Medulla oblongata (tissue), 1 donor: ENCODE data around the gene AIP.
A peak's percentile ranks its signal among the peaks of the same experiment; 100 is the strongest.

Experiments
- DNase-seq: peaks from one replicate; pipeline ENCODE4 v3.0.0-alpha.2; 2015; ENCODE audit errors: extremely low spot score

The AIP gene

DNA sequence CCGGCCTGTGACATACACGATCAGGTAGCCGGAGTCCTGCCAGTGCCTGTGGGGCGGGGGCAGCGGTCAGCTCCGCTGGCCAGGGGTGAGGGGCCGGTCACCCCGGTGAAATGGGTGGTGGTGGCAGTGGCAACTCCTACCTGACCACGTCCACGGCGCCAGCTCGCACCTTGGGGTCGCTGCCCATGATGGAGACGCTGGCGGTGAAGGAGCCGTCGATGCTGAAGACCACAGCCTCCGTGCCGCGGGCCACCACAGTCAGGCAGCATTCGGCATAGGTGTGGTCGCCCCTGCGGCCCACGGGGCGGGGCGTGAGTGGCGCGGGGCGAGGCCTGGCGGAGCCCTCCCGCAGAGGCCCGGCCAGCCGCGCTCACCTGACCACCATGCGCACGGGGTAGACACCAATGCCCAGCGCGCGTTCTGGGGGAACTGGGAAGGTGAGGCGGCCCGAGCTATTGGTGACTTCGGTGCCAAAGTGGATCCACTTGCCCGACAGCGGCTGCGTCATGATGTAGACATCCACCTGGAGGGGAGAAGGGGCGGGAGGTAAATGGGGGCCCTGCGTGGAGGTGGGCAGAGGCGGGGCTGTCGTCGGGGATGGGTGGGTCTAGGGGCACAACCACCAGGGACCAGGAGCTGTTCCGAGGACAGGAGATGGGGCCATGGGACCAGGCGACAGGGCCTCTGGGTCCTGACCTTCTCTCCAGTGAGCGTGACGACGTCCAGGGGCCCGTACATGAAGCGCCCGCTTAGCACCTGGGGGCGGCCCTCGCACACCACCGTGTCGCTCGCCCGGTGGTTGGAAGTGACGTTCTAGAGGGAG, 10.9 kb downstream of the AIP start:
- no peak for DNase-seq

DNA sequence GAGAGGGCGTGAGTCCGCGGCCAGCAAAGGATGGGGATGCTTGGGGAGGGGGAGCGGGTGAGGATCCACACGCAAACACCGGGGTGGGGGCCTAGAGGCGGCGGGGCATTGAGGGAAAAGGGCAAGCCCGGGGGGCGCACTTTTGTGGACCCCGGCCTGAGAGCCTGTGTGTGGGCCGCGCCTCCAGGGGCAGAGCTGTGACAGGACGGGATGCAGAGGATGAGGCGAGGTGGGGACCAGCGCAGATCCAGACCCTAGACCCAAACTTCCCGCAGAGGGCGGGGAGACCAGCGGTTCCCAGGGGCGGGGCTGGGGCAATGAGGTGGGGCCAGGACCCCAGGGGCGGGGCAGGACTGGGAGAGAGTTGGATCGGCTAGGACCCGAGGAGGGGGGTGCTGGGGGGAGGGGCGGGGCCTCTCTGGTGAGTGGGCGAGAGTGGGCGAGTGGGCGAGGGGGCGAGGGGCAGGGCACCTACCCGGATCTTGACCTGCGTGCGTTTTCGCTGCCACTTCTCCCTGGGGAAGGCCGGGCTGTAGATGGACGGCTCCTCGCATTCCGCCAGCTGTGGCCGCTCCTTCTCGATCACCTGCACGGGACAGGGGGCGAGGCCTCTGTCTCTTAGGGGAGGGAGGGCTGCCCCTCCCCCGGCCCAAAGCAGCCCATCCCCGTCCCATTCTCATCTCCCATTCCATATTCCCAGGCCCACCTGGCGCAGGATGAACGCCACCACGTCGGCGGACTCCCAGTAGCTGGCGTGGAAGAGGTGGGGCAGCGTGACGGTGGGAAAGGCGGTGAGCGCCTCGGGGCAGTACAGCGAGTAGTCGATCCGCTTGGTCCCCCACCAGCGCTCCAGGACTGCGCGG, 11.8 kb downstream of the AIP start:
- no peak for DNase-seq

DNA sequence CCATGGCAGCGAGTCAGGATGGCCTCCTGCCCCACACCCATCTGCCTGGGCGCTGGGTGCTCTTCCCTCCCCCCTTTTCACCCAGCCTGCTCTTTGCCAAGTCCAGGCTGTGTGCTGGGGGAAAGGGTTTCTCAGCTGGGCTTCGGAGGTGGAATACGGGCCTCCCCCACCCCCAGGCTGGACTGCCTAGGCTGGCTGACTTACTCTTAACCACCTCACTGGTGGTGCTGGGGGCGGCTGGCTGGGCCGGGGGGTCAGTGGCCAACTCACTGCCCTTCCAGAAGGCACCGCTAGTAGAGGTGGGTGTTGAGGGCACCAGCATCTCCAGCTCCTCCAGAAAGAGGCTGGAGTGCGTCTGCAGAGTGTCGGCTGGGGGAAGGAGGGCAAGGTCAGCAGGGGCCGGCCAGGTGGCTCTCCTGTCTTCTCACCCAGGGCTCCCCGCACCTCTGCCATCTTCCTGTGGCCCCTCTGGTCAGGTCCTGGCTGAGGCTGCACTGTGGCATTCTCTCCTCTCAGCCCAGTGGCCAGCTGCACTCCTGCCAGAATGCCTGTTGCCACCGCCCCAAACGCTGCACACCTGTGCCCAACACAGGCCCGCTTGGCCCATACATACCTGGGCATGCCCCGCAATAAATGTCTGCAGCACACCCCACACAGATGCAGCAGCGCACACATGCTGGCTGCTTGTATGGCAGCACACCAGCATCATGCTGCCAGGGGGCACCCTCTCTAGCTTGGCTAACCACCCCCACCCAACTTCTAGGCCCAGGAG, 12.6 kb downstream of the AIP start:
- DNase-seq = no peak

DNA sequence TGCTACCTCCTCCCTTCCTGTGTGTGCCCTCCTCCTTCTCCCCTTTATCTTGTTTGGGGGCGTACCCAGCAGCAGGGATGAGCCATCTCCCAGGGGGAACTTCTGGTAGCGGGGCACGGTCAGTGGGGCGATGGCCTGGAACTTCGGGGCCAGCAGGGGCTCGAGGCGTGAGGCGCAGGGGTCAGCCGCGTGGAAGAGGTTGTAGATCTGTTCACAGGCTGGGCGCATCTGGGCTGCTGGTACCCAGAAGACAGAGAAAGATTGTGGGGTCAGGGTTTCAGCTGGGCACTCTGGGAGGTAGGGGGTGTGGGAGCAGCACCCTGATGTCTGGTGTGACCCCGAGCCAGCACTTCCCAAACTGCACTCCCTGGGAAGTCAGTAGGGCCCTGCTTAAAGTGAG, 13.3 kb downstream of the AIP start:
- DNase-seq = no peak

DNA sequence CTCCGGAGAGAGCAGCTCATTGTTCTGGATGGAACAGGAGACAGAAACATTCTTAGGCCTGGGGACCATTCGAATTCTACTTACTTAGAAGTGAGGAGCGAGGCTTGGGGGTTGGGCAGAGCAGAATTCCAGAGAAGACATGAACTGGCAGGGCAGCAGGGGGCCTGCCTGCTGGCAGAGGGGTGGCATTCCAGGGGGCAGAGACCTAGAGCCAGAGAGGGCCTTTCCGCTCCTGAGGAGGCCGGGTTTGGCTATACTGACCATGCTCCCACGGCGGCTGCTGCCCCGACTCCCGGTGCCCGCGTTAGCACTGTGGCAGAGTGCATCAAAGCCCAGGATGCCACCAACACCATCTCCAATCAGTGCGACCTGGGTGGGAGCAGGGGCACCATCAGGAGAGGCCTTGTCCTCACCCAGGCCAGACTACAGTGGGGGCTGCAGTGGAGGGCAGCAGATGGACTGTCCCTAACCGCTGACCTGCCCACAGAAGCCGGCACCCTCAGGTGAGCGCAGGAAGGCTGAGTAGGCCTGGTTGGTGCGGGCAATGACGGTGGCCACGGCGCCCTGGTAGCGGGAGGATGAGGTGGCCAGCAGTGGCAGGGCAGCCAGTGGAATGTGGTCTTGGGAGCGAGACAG, 14.9 kb downstream of the AIP start:
- DNase-seq = no peak

DNA sequence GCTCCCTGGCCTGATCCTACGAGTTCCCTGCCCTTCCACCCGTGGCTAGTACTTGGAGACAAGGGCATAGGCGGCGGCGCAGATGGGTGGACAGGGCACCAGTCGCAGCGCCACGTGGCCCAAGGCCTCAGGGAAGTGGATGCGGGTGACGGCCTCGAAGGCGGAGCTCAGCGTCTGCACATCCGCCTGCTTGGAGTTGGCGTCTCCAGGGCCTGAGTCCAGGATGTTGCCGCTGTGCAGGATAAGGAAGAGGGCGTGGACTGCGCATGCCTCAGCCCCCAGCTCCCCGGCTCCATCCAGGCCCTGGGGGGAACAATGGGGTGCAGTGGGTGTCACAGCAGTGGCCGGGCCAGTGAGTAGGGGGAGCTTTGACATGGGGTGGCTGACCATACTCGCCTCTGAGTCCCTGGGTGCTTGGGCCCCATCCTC, 15.7 kb downstream of the AIP start:
- no peak for DNase-seq

DNA sequence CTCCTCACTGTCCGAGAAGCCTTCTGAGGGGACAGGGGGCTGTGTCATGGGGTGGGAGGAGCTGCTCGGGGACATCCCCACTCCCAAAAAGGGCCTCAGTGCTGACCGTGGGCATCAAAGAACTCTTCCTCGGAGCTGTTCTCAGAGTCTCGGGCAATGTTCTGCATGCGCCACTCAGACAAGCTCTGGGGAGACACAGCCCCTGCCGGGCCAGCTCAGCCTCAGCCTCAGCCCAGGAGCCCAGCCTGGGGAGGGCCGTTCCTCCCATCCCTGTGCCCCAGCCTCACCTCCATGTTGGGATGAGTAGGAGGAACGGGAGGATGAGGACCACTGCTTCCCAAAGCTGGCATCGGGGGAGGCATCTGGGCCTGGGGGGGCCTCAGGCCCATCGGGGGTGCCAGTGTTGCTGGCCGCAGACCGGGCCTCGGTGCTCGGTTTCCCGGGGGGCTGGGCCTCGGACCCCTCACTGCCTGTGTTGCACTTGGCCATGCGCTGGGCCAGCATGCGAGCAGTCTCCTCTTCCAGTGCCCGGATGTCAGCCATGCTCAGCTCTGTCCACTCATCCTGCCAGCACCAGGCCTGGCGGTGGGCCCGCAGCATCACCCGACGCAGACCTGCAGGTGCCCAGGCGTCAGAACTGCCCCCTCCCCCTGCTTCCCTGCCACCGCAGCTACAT, 17.1 kb downstream of the AIP start:
- DNase-seq = no peak

DNA sequence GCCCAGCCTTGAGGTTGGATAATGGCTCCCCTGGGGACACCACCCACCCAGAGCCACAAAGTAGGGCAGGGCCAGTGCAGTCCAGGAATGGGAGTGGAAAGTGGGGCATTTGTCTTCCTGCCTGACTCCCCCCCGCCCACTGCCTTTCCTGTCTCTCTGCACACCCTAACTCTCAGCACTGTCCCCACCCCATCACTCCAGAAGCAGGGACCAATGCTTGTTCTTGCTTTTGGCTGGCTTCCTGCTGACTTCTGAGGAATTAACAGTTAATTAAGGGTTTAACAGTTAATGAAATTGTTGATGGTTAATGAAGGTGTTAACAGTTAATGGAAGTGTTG, 17.6 kb downstream of the AIP start:
- no peak for DNase-seq

DNA sequence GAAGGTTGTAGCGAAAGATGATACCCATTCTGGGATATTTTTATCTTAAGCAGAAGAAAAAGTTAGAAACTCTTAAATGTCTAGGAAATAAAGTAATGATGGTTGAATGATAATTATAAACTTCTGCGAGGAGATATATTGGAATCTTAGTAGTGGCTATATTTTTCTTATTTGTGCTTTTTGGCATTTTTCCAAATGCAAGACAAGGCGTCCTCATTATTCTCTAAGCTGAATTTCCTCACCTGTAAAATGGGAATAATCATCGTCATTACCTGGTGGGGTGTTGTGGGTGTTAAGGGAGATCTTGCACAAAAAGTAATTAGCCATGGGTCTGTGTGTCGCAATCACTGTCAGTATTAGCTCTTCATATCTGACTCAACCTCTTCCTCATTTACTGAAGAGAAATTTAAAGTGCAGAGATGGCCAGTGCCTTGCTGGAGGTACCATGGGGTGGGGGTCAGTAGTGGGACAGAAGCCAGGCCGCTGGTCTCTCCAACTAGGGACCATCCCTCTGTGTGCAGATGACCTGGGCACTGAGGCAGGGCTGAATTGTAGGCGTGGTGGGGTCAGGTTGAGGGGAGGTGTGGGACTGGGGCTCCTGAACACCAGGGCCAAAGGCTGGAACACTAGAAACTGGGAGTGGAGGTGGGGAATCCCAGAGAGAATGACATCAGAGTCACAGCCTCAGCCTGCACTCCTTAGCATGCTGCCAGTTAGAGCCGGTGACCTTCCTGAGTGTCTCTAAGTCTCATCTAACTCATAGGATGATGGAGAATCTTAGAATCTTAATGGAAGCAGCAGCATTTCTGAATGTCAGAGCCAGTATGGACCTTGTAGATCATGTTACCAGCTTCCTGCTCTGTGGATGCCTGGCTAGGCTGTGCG, 18.2 kb downstream of the AIP start:
- no peak for DNase-seq

DNA sequence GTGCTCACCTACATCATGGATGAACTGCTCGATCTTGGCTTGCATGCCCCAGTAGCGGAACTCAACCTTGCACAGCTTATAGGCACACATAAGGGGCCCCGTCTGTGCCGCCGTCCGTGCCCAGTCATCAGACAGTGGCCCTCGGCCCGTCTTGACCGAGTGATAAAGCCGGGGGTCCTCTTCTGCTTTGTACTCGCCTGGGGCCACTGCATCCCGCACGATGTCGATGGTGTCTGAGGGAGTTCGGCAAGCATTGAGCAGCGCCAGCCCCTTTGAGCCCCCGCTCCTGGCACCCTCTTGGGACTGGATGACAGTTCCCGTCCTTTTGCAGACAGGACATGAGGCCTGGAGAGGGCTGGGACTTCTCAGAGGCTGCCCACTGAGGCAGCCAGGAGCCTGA, 19.0 kb downstream of the AIP start:
- DNase-seq = no peak

DNA sequence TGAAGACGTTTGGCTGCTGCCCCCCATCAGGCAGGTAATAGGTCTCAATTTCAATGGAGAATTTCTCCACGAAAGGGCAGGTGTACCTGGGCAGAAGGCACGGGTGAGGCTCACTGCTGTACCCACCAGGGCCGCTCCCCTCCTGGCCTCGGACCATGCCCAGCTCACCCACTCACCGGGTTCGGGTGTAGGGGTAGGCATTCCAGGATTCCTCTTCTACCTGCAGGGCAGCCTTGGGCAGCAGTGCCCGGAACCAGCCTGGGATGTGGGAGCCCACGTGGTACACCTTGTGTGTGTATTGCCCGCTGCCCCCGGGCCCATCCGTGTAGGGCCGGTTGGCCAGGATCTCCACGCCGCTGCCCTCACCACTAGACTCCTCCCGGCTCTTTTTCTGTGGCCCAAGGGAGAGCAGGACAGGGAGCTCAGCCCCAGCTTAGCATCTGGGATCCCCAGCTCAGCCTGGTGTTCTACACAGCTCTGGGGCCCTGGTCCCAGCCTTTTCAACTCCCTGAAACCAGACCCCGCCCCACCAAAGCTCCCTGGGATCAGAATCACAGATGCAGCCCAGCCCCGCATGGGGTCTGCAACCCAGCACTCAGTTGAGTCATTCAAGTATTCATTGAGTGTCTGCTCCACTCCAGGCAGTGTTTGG, 19.6 kb downstream of the AIP start:
- DNase-seq = no peak

DNA sequence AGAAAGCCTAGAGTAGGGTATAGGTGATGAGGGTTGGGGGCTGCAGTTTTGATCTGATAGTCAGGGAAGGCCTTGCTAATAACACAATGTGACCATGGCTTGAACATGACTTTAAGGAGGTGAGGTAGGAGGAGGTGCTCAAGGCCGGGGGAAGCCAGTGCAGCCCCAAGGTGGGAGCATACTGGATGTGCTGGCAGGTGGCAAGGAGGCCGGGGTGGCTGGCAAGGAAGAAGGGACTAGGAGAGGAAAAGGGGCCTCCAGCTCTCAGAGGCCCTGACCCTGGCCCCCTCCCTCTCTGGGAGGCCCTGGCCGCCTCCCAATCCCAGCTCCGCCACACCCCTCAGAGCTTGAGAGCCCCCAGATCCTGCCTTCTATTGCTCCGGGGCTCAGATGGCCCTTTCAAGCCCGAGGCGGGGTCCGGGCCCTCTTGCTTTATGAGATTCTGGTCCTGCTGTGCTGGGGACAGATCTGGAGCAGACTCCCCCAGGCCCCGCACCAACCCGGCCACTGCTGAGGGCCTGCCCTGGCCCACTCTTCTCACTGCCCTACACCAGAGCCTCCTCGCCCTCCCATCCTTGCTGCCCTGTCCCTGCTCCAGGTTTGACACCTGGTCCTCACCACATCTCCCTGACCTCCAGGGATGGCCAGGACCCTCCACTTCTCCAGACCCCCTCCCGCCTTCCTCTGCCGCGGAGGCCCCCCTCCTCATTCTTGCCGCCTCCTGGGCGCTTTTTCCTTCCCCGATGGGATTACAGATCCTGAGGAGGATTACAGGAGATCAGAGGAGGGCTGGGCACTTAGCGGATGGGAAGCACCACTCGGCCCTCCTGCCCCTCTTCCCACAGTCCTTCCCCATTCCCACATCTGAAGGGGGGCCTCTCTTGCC, 20.5 kb downstream of the AIP start:
- DNase-seq = no peak

DNA sequence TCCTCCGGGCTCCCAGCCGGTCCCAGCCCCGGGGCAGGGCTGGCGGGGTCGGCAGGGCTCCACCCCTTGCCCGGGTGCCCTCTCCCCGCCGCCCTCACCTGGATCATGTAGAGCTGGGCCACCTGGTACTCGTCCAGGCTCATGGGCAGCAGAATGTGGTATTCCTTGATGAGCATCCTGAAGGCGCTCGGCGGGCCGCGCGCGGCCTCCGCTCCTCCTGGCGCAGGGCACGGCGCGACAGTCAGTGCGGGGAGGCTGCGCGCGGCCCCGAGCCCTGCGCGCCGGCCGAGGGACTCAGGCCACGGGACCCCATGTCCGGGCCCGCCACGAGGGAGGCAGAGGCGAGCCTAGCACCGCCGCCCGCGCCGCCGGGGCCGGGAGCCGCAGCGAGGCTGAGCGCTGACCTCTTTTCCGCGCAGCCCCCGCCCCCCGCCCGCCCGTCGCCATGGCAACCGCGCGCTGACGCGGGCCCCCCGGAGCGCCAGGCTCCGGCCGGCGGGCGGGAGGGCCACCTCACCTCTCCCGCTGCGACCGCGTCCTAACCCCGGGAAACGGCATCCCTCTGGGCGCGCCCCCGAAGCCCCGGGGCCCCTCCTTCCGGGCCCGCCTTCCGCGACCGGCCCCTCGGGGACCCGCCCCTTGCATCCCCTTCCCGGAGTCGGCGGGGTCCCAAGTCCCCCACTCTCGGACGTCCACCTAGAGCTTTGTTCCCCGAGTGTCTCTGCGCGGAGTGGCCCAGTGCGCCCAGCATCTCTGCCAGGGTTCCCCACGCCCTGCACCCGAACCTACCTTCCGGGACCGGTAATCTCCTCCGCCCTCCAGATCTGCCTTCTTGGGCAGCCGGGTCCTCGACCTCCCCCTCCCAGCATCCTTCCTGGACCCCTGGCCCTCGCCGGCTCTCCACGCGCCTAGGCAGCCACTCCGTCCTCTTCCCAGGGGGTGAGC, 21.5 kb downstream of the AIP start:
- no peak for DNase-seq

DNA sequence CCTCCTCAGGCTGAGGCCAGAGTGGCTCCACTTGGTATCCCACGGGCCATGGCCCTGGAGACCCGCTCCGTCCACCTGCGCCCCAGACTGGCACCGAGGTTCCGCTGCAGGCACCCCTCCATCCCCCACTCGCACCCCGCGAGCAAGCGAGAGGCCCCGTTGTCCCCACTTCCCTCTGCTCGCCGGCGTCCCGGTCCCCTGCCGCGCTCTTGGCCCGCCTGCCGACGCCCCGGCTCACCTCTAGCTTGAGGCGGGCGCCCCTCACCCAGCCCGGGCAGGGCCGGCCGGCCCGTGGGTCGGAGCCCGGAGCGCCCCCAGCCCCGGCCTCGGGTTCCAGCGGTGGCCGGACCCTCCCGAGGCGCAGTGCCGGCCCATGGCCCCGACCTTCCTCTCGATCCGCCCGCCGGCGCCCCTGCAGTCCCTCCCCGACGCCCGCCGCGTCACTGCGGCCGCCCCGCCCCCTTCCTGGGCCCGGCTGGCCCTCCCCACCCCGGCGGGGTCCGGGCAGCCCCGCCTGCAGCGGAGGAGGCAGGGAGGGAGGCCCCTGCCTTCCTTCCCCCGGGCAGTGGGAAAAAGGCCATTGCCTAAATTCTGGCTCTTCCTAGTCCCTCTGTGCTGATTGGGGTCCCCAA, 22.2 kb downstream of the AIP start, which contains the start of gene PITPNM1:
Gene PITPNM1, minus strand, starts transcription at position 414 of the 632 bp plus-strand sequence. CDS start 1,183 bp downstream, outside the sequence.
- peak; percentile 61 for DNase-seq

DNA sequence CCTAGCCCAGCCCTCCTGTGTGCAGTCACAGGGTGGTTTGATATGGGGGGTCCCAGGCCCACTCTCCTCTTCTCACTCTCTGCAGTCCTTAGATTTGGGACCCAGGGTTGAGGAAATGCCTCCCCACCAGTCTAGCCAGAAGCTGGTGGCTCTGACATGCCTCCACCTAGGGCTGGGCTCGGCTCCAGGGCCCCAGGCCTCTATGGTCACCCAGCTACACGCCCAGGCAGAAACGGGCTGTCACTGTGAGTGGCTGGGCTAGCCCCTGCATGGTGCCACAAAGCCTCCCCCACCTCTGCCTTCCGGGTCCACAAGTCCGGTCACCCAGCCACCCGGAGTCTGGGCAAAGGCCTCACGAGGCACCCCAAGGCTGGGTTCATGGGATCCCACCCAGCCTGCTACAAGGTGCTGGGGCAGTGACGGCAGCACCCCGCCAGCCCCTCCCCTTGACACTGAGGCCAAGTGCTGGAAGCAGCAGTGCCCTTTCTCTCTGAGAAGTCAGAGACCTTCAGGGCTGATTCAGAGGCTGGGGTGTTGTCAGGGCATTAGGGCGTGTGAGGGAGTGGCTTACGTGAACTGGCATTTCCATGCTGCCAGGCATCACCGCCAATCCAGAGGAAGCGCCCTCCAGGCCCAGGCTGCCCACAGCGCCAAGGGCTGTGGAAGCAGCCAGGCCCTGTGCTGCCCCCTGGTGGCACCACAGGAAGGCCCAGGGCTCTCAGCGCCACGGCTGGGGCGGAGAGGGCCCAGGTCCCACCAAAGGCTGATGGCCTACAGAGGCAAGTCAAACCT, 23.0 kb downstream of the AIP start:
- DNase-seq = peak; percentile 92

DNA sequence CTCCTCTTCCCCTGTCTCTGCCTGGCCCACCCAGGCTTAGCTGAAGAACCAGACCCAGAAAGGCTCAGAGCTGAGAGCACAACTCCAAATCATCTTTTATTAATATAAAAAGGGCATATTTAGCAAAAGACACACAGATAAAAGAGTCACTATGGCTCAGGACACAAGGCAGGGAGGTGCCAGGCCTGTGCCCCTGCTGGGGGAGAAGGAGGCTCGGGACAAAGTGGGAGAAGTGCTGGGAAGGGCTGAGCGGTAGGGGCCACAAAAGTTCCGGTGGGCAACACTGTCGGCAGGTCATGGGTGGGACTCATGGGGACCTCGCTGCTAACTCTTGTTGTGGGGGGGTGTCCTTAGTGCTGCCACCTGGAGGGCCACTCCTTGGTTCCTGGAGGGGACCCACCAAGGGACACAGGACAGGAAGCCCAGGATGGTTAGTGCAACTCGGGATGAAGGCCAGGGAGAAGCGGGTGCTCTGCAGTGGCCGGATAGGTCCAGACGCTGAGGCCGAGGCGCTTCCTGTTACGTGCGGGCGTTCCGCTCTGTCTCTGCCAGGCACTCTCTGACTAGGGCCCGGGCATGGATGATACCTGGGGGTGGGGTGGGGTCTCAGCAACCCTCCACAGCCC, 23.7 kb downstream of the AIP start:
- DNase-seq = peak; percentile 4
